Fibroblast of mammary gland (primary cell): Measurements from ENCODE around the gene TIMP2.

ENCODE experiments used
- DNase-seq: peaks from one replicate; pipeline ENCODE4 v3.0.0-alpha.2; 2010; ENCODE audit warnings: low read depth
- H3K4me3 ChIP-seq: 2 replicates; pipeline ENCODE4 v1.5.1; 2011; ENCODE audit warnings: low read depth, mild to moderate bottlenecking, low read length, moderate library complexity; ENCODE audit not compliant: control insufficient read depth
- CTCF ChIP-seq: conservative IDR thresholded peaks from 2 replicates; pipeline ENCODE4 v1.5.1; 2011; ENCODE audit warnings: low read depth, low read length, inconsistent platforms; ENCODE audit not compliant: control insufficient read depth, insufficient read depth

TIMP2 gene

GRCh38 chr17:78824240-78824639 lies 100.9 kb downstream of the TIMP2 start:
- TF ChIP-seq CTCF, result no peak
- H3K4me3 ChIP-seq, result no peak overlapping the region
- no peak for DNase-seq

GRCh38 chr17:78823282-78824046 lies 101.7 kb downstream of the TIMP2 start:
- TF ChIP-seq CTCF, result peak; percentile 25
- no peak for DNase-seq
- H3K4me3 ChIP-seq, result no peak overlapping the region

GRCh38 chr17:78822552-78822951 lies 102.6 kb downstream of the TIMP2 start:
- H3K4me3 ChIP-seq, result no peak overlapping the region
- TF ChIP-seq CTCF, result no peak
- DNase-seq, result peak; percentile 99

GRCh38 chr17:78821961-78822360 lies 103.2 kb downstream of the TIMP2 start:
- DNase-seq, result peak; percentile 60
- TF ChIP-seq CTCF, result no peak
- no peak overlapping the region for H3K4me3 ChIP-seq

- TF ChIP-seq CTCF, result no peak
- no peak for DNase-seq
- H3K4me3 ChIP-seq, result no peak overlapping the region
Measured at GRCh38 chr17:78820841-78821240, 104.3 kb downstream of the TIMP2 start.

- no peak for TF ChIP-seq CTCF
- no peak overlapping the region for H3K4me3 ChIP-seq
- DNase-seq, result no peak
Measured at GRCh38 chr17:78819806-78820792, 105.1 kb downstream of the TIMP2 start.
